ENCODE data around the gene MOBP. TPM values are rescaled to one million over a fixed set of nuclear protein-coding genes. Genes with fewer than 3 reads are reported as not detected.

MOBP gene
- total and polyA plus RNA-seq, 2 donors from 2014 or later, result 0.16 TPM; not detected in 1

- H3K4me1 ChIP-seq (ENCODE audit: control insufficient read depth in 2 of 3, insufficient read depth in 2 of 3, low read depth in 1 of 3, low read length in 3 of 3), result no peaks in the 10 kb centered on the region
- FAIRE-seq (no peak), DNase-seq (no peak)
- H3K27me3 ChIP-seq (ENCODE audit: control insufficient read depth, insufficient read depth, low read length), result no peaks in the 10 kb centered on the region
- peaks cover 0 to 4% (median 0%) of the 10 kb centered on the region in 3 donors for H3K9me3 ChIP-seq (ENCODE audit: control insufficient read depth in 2 of 3, insufficient read depth in 1 of 3, low read length in 3 of 3)
- no peak overlapping the region for H3K9ac ChIP-seq (ENCODE audit: low read length in 3 of 3)
- H3K36me3 ChIP-seq (ENCODE audit: control insufficient read depth in 2 of 3, insufficient read depth in 3 of 3, low read length in 3 of 3), result no peaks in the 10 kb centered on the region
- intact Hi-C loops (cut with DNase I), result no loop called here
- TF ChIP-seq, protein P1, sequence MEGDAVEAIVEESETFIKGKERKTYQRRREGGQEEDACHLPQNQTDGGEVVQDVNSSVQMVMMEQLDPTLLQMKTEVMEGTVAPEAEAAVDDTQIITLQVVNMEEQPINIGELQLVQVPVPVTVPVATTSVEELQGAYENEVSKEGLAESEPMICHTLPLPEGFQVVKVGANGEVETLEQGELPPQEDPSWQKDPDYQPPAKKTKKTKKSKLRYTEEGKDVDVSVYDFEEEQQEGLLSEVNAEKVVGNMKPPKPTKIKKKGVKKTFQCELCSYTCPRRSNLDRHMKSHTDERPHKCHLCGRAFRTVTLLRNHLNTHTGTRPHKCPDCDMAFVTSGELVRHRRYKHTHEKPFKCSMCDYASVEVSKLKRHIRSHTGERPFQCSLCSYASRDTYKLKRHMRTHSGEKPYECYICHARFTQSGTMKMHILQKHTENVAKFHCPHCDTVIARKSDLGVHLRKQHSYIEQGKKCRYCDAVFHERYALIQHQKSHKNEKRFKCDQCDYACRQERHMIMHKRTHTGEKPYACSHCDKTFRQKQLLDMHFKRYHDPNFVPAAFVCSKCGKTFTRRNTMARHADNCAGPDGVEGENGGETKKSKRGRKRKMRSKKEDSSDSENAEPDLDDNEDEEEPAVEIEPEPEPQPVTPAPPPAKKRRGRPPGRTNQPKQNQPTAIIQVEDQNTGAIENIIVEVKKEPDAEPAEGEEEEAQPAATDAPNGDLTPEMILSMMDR (IDR thresholded peaks at IDR 0.05; ENCODE audit: borderline replicate concordance, extremely low read depth, insufficient read depth), result no peak
- H3K4me3 ChIP-seq (ENCODE audit: low read length in 3 of 3), result no peak overlapping the region
- H3K27ac ChIP-seq (ENCODE audit: low read depth in 2 of 2, low read length in 2 of 2), result no peak overlapping the region
Measured at GRCh38 chr3:39528844-39529243, 61.4 kb downstream of the MOBP start.

GRCh38 chr3:39529577-39529976 lies 62.1 kb downstream of the MOBP start:
- no peak for FAIRE-seq

GRCh38 chr3:39531066-39531465 lies 63.6 kb downstream of the MOBP start:
- H3K9ac ChIP-seq (ENCODE audit: low read length in 3 of 3), result no peak overlapping the region
- H3K9me3 ChIP-seq (ENCODE audit: control insufficient read depth in 2 of 3, insufficient read depth in 1 of 3, low read length in 3 of 3), result no peaks in the 10 kb centered on the region
- no peak for FAIRE-seq
- H3K27me3 ChIP-seq (ENCODE audit: control insufficient read depth, insufficient read depth, low read length), result no peaks in the 10 kb centered on the region
- no peak overlapping the region for H3K27ac ChIP-seq (ENCODE audit: low read depth in 2 of 2, low read length in 2 of 2)
- no peak overlapping the region for H3K4me3 ChIP-seq (ENCODE audit: low read length in 3 of 3)
- no peak for DNase-seq
- intact Hi-C loops (cut with DNase I), result no loop called here
- no peaks in the 10 kb centered on the region for H3K36me3 ChIP-seq (ENCODE audit: control insufficient read depth in 2 of 3, insufficient read depth in 3 of 3, low read length in 3 of 3)
- TF ChIP-seq, protein P1 (IDR thresholded peaks at IDR 0.05; ENCODE audit: borderline replicate concordance, extremely low read depth, insufficient read depth), result no peak
- H3K4me1 ChIP-seq (ENCODE audit: control insufficient read depth in 2 of 3, insufficient read depth in 2 of 3, low read depth in 1 of 3, low read length in 3 of 3), result no peaks in the 10 kb centered on the region

More at GRCh38 chr3:39529577-39529976, 62.1 kb downstream of the MOBP start:
- H3K27me3 ChIP-seq (ENCODE audit: control insufficient read depth, insufficient read depth, low read length), result no peaks in the 10 kb centered on the region
- no peak for DNase-seq
- H3K27ac ChIP-seq (ENCODE audit: low read depth in 2 of 2, low read length in 2 of 2), result no peak overlapping the region
- TF ChIP-seq, protein P1 (IDR thresholded peaks at IDR 0.05; ENCODE audit: borderline replicate concordance, extremely low read depth, insufficient read depth), result no peak
- H3K36me3 ChIP-seq (ENCODE audit: control insufficient read depth in 2 of 3, insufficient read depth in 3 of 3, low read length in 3 of 3), result no peaks in the 10 kb centered on the region
- no peaks in the 10 kb centered on the region for H3K9me3 ChIP-seq (ENCODE audit: control insufficient read depth in 2 of 3, insufficient read depth in 1 of 3, low read length in 3 of 3)
- H3K4me3 ChIP-seq (ENCODE audit: low read length in 3 of 3), result no peak overlapping the region
- no peak overlapping the region for H3K9ac ChIP-seq (ENCODE audit: low read length in 3 of 3)
- intact Hi-C loops (cut with DNase I), result no loop called here
- H3K4me1 ChIP-seq (ENCODE audit: control insufficient read depth in 2 of 3, insufficient read depth in 2 of 3, low read depth in 1 of 3, low read length in 3 of 3), result no peaks in the 10 kb centered on the region

- intact Hi-C loops (cut with DNase I), result no loop called here
- DNase-seq, result no peak
- H3K4me1 ChIP-seq (ENCODE audit: control insufficient read depth in 2 of 3, insufficient read depth in 2 of 3, low read depth in 1 of 3, low read length in 3 of 3), result no peaks in the 10 kb centered on the region
- no peak for FAIRE-seq
- no peaks in the 10 kb centered on the region for H3K9me3 ChIP-seq (ENCODE audit: control insufficient read depth in 2 of 3, insufficient read depth in 1 of 3, low read length in 3 of 3)
- H3K4me3 ChIP-seq (ENCODE audit: low read length in 3 of 3), result no peak overlapping the region
- TF ChIP-seq, protein P1 (IDR thresholded peaks at IDR 0.05; ENCODE audit: borderline replicate concordance, extremely low read depth, insufficient read depth), result no peak
- H3K27ac ChIP-seq (ENCODE audit: low read depth in 2 of 2, low read length in 2 of 2), result no peak overlapping the region
- H3K36me3 ChIP-seq (ENCODE audit: control insufficient read depth in 2 of 3, insufficient read depth in 3 of 3, low read length in 3 of 3), result no peaks in the 10 kb centered on the region
- no peak overlapping the region for H3K9ac ChIP-seq (ENCODE audit: low read length in 3 of 3)
- H3K27me3 ChIP-seq (ENCODE audit: control insufficient read depth, insufficient read depth, low read length), result no peaks in the 10 kb centered on the region
Measured at GRCh38 chr3:39531665-39532064, 64.2 kb downstream of the MOBP start.
